Measurements from ENCODE around the gene SCG5.

The SCG5 gene

DNA sequence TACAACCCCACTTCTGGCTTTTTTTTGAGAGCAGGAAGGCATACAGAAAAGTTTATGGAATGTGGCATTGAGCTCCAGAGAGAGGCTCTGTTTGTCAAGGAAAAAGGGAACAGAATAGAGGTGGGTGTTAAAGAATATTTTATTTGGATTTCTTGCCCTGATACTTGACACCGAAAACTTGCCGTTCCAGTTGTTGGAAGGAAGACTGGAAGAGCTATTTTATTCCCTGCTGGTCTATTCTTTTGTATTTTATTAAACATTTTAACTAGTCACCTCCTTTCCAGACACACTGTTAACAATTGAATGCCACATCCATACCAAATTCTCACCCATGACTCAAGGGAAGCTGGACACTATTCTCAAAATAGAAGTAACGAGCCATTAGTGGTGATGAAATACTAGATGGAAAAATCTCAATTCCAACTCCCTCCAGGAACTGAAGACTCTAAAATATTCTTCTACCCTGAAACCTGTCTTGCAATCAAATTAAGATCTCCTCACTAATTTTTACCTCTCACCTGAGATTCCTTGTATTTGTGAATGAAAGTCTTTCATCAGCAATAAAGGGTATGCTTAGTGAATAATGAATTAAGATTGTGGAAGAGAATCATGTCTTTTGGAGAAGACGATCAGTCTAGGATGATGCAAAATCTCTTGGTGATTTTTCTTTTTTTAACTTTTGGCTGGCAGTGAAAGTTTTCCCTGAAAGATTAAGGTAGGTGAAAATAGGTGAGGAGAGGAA is 104.8 kb downstream of the SCG5 start:
- POLR2A ChIA-PET = no interaction called here
- no peak overlapping the region for H3K27ac ChIP-seq (ENCODE audit: extremely low read depth, low read depth, low read length)
- TF ChIP-seq ZNF558 (tag by site-specific recombination; IDR thresholded peaks at IDR 0.05) = peak; percentile 95
- TF ChIP-seq FEZF1 (tag by site-specific recombination; IDR thresholded peaks at IDR 0.05) = no peak
- H3K4me3 ChIP-seq (ENCODE audit: low read depth, low read length) = no peak overlapping the region
- H3K4me1 ChIP-seq (ENCODE audit: control insufficient read depth, insufficient read depth, low read length) = no peaks in the 10 kb centered on the region; the same call in 1 of the 2 replicates
- H3K36me3 ChIP-seq (ENCODE audit: control insufficient read depth in 2 of 2, insufficient read depth in 1 of 2, low read length in 2 of 2) = no peaks in the 10 kb centered on the region
- no peaks in the 10 kb centered on the region for H3K9me3 ChIP-seq (ENCODE audit: control insufficient read depth, insufficient read depth, low read depth, low read length)
- CTCF ChIA-PET = interaction anchor here (0.6 to 1.2 kb wide), 2 partner anchors 77 to 275 kb away, joined by 3 read pairs; no protein-coding TSS in a partner anchor
